Keratinocyte (primary cell): Measurements from ENCODE around the gene FEM1A. TPM values are rescaled to one million over a fixed set of nuclear protein-coding genes. Genes with fewer than 3 reads are reported as not detected.

Source experiments
- DNase-seq: peaks from one replicate; pipeline ENCODE4 v3.0.0-alpha.2; 2011; ENCODE audit warnings: low read depth, missing footprints, low spot score
- FAIRE-seq: peaks from 2 replicates; lab custom pipeline; 2011; peaks lifted over from hg19 to GRCh38; lab: Jason Lieb, UNC
- H2AFZ ChIP-seq: 2 replicates; pipeline ENCODE4 v1.6.0; 2012; ENCODE audit warnings: low read length, control low read depth, inconsistent platforms; ENCODE audit not compliant: control insufficient read depth
- H3K27ac ChIP-seq: 2 replicates; pipeline ENCODE4 v1.5.1; 2011; ENCODE audit warnings: low read length; ENCODE audit not compliant: control insufficient read depth, insufficient read depth
- H3K27me3 ChIP-seq: 3 replicates; pipeline ENCODE4 v1.6.0; 2011; ENCODE audit warnings: low read length; ENCODE audit not compliant: control insufficient read depth, insufficient read depth; ENCODE audit errors: extremely low read depth
- H3K36me3 ChIP-seq, 2 experiments: 2 replicates in 1 of 2; 3 replicates in 1 of 2; pipeline ENCODE4 v1.5.1; 2011; ENCODE audit warnings: low read length in 2 of 2, mild to moderate bottlenecking in 1 of 2; ENCODE audit not compliant: control insufficient read depth in 2 of 2, insufficient read depth in 2 of 2; ENCODE audit errors: extremely low read depth in 1 of 2
- H3K4me1 ChIP-seq: 3 replicates; pipeline ENCODE4 v1.5.1; 2011; ENCODE audit warnings: low read length; ENCODE audit not compliant: control insufficient read depth, insufficient read depth; ENCODE audit errors: extremely low read depth
- H3K4me2 ChIP-seq: 3 replicates; pipeline ENCODE4 v1.6.0; 2011; ENCODE audit warnings: low read depth, low read length; ENCODE audit not compliant: control insufficient read depth, insufficient read depth; ENCODE audit errors: extremely low read depth
- H3K4me3 ChIP-seq, 3 experiments: fragments of 200-600 bp in 1 of 3; sonication (generic) in 1 of 3; 2 replicates in 2 of 3; 3 replicates in 1 of 3; pipeline ENCODE4 v1.5.1; 2011 to 2016; ENCODE audit warnings: low read length in 3 of 3, mild to moderate bottlenecking in 3 of 3, control low read depth in 2 of 3, inconsistent platforms in 1 of 3, low read depth in 1 of 3, mixed read lengths in 1 of 3, mixed run types in 1 of 3, moderate library complexity in 1 of 3; ENCODE audit not compliant: control insufficient read depth in 2 of 3, insufficient read depth in 2 of 3; ENCODE audit errors: extremely low read depth in 1 of 3
- H3K79me2 ChIP-seq: 2 replicates; pipeline ENCODE4 v1.6.0; 2012; ENCODE audit warnings: low read length; ENCODE audit not compliant: control insufficient read depth, insufficient read depth
- H3K9ac ChIP-seq: 3 replicates; pipeline ENCODE4 v1.6.0; 2011; ENCODE audit warnings: low read length; ENCODE audit not compliant: control insufficient read depth, insufficient read depth; ENCODE audit errors: extremely low read depth
- H3K9me1 ChIP-seq: 3 replicates; pipeline ENCODE4 v1.6.0; 2011; ENCODE audit warnings: low read length; ENCODE audit not compliant: control insufficient read depth, insufficient read depth; ENCODE audit errors: extremely low read depth
- H3K9me3 ChIP-seq: 2 replicates; pipeline ENCODE4 v1.5.1; 2012; ENCODE audit warnings: low read depth, low read length; ENCODE audit not compliant: control insufficient read depth
- H4K20me1 ChIP-seq: 3 replicates; pipeline ENCODE4 v1.6.0; 2011; ENCODE audit warnings: low read length; ENCODE audit not compliant: control insufficient read depth, insufficient read depth; ENCODE audit errors: extremely low read depth
- CTCF ChIP-seq, 3 experiments: IDR thresholded peaks in 1 of 3; conservative IDR thresholded peaks in 1 of 3; optimal IDR thresholded peaks in 1 of 3; 2 replicates in 2 of 3; 3 replicates in 1 of 3; pipeline versions ENCODE3 to v1.5.1; 2011; ENCODE audit warnings: low read length in 3 of 3, mild to moderate bottlenecking in 3 of 3, moderate library complexity in 2 of 3, control low read depth in 1 of 3, inconsistent platforms in 1 of 3; ENCODE audit not compliant: insufficient read depth in 2 of 3; ENCODE audit errors: extremely low read depth in 1 of 3
- EZH2 ChIP-seq: IDR thresholded peaks from one replicate; pipeline ENCODE4 v1.6.1; 2012; ENCODE audit warnings: inconsistent platforms, mild to moderate bottlenecking, low read length, moderate library complexity
- dilution Hi-C: fragments of 300-500 bp; cut with MboI; formaldehyde crosslinking; loops from one replicate; pipeline ENCODE4 v1.7.0; 2020; ENCODE audit warnings: low sequenced_read_pairs; ENCODE audit not compliant: extremely low pct_ligation_motif_present
- polyA plus RNA-seq, 5 experiments: library from polyadenylated mRNA; depleted of rRNA in 3 of 5; stranded (reverse) in 3 of 5; stranded (forward) in 1 of 5; unstranded in 1 of 5; fragments of >200 nt; gene quantifications; 1 replicate in 1 of 5; 2 replicates in 3 of 5; 3 replicates in 1 of 5; pipeline versions ENCODE4 v1.2.1 to v1.2.3, GENCODE V29; 2011 to 2012; ENCODE audit warnings: missing spikeins in 2 of 5, low read depth in 1 of 5, low replicate concordance in 1 of 5

FEM1A gene
- polyA plus RNA-seq, 1 donor (not counting 4 experiments of a cell fraction or from before 2014, with no cell fraction given), result 3.5 TPM

- TF ChIP-seq CTCF (optimal IDR thresholded peaks at IDR 0.05 in 1 of 3, IDR thresholded peaks at IDR 0.05 in 1 of 3, conservative IDR thresholded peaks at IDR 0.05 in 1 of 3; ENCODE audit: extremely low read depth in 1 of 3, insufficient read depth in 2 of 3, low read length in 3 of 3), result no peak
- no peak for TF ChIP-seq EZH2
- no peak overlapping the region for H2AFZ ChIP-seq
- H3K27ac ChIP-seq, result no peak overlapping the region
- no peak for DNase-seq
- H3K9ac ChIP-seq, result no peak overlapping the region
- FAIRE-seq, result no peak
- H3K9me1 ChIP-seq, result no peaks in the 10 kb centered on the region
- no peak overlapping the region for H3K4me3 ChIP-seq
- H3K9me3 ChIP-seq, result no peaks in the 10 kb centered on the region
- no peaks in the 10 kb centered on the region for H4K20me1 ChIP-seq
- no peaks in the 10 kb centered on the region for H3K79me2 ChIP-seq
- no peaks in the 10 kb centered on the region for H3K4me1 ChIP-seq
- no peaks in the 10 kb centered on the region for H3K36me3 ChIP-seq
- H3K27me3 ChIP-seq, result peaks cover 16% of the 10 kb centered on the region
- H3K4me2 ChIP-seq, result no peak overlapping the region
- dilution Hi-C loops, result no loop called here
Observed at GRCh38 chr19:4758659-4759058, 32.9 kb upstream of the FEM1A start.

- no peak for TF ChIP-seq CTCF (optimal IDR thresholded peaks at IDR 0.05 in 1 of 3, IDR thresholded peaks at IDR 0.05 in 1 of 3, conservative IDR thresholded peaks at IDR 0.05 in 1 of 3; ENCODE audit: extremely low read depth in 1 of 3, insufficient read depth in 2 of 3, low read length in 3 of 3)
- TF ChIP-seq EZH2, result no peak
- Histone ChIP-seq H3K4me1 (no peaks in the 10 kb centered on the region), H3K4me2 (peak overlapping the region; percentile 41), H3K4me3 (no peak overlapping the region), H3K79me2 (no peaks in the 10 kb centered on the region), H3K36me3 (no peaks in the 10 kb centered on the region), H4K20me1 (no peaks in the 10 kb centered on the region), H3K9me1 (no peaks in the 10 kb centered on the region), H3K9ac (no peak overlapping the region), H3K27ac (no peak overlapping the region), H2AFZ (no peak overlapping the region), H3K27me3 (peaks cover 21% of the 10 kb centered on the region), H3K9me3 (no peaks in the 10 kb centered on the region)
- dilution Hi-C loops, result no loop called here
- no peak for FAIRE-seq
- DNase-seq, result no peak
Observed at GRCh38 chr19:4759388-4760284, 31.9 kb upstream of the FEM1A start.
